HG03097 (cell line): ENCODE results near the gene NECTIN1.

Experiments
- ATAC-seq: cut with Tn5 transposase; IDR thresholded peaks from one replicate; pipeline ENCODE4 v1.9.1; 2021; ENCODE audit not compliant: unreplicated experiment, low FRiP score

Gene NECTIN1

GRCh38 chr11:119645018-119645417 lies 84.0 kb downstream of the NECTIN1 start:
- ATAC-seq: no peak

- ATAC-seq: no peak
Measured at GRCh38 chr11:119644502-119644901, 84.5 kb downstream of the NECTIN1 start.

- no peak for ATAC-seq
Measured at GRCh38 chr11:119643876-119644225, 85.1 kb downstream of the NECTIN1 start.

GRCh38 chr11:119643212-119643875 lies 85.7 kb downstream of the NECTIN1 start:
- ATAC-seq: no peak

GRCh38 chr11:119641983-119642745 lies 86.8 kb downstream of the NECTIN1 start:
- ATAC-seq: no peak

- ATAC-seq: no peak
Measured at GRCh38 chr11:119640541-119640940, 88.5 kb downstream of the NECTIN1 start.

GRCh38 chr11:119639642-119640205 lies 89.3 kb downstream of the NECTIN1 start:
- ATAC-seq: no peak

- no peak for ATAC-seq
Measured at GRCh38 chr11:119638851-119639250, 90.1 kb downstream of the NECTIN1 start.

- no peak for ATAC-seq
Measured at GRCh38 chr11:119637481-119637880, 91.5 kb downstream of the NECTIN1 start.

GRCh38 chr11:119635776-119636175 lies 93.2 kb downstream of the NECTIN1 start:
- ATAC-seq: no peak

- no peak for ATAC-seq
Measured at GRCh38 chr11:119635041-119635740, 93.8 kb downstream of the NECTIN1 start.

- no peak for ATAC-seq
Measured at GRCh38 chr11:119634301-119634700, 94.7 kb downstream of the NECTIN1 start.

- no peak for ATAC-seq
Measured at GRCh38 chr11:119629834-119630624, 99.0 kb downstream of the NECTIN1 start.

GRCh38 chr11:119629085-119629484 lies 99.9 kb downstream of the NECTIN1 start:
- no peak for ATAC-seq

GRCh38 chr11:119627286-119627685 lies 101.7 kb downstream of the NECTIN1 start:
- no peak for ATAC-seq

GRCh38 chr11:119626871-119627270 lies 102.1 kb downstream of the NECTIN1 start:
- no peak for ATAC-seq

GRCh38 chr11:119626197-119626841 lies 102.7 kb downstream of the NECTIN1 start:
- no peak for ATAC-seq

- no peak for ATAC-seq
Measured at GRCh38 chr11:119625206-119625978, 103.6 kb downstream of the NECTIN1 start.

GRCh38 chr11:119624629-119625028 lies 104.4 kb downstream of the NECTIN1 start:
- ATAC-seq: no peak
